ENCODE data around the gene ZNF646. TPM values are rescaled to one million over a fixed set of nuclear protein-coding genes. Genes with fewer than 3 reads are reported as not detected.

The ZNF646 gene
- total RNA-seq, 3 donors from 2014 or later, result 22.3 to 26.1 (median 22.7) TPM

DNA sequence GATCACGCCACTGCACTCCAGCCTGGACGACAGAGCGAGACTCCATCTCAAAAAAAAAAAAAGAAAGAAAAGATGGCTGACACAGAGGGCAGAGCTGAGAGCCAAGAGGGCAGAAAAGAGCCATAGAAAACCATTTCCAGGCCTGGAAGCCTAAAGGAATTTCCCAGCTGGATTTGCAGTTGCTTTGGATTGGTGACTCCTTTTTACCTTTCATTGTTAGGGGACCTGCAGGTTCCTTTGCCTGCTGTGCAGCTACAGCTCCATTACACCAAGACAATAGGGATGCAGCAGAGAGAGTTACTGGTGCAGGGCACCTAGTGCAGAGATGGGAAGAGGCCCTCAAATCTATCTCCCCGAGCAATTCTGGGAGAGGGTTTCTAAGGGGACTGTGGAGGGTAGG, 18.6 kb upstream of the ZNF646 start:
- no peak overlapping the region for H3K4me3 Mint-ChIP-seq
- H3K9me3 Mint-ChIP-seq, result no peaks in the 10 kb centered on the region
- H3K36me3 Mint-ChIP-seq (ENCODE audit: insufficient read depth), result peaks cover 9% of the 10 kb centered on the region
- H3K4me1 Mint-ChIP-seq (ENCODE audit: low read depth), result no peaks in the 10 kb centered on the region
- ATAC-seq (no peak), DNase-seq (no peak)
- no peaks in the 10 kb centered on the region for H3K27me3 Mint-ChIP-seq (ENCODE audit: low read depth)

DNA sequence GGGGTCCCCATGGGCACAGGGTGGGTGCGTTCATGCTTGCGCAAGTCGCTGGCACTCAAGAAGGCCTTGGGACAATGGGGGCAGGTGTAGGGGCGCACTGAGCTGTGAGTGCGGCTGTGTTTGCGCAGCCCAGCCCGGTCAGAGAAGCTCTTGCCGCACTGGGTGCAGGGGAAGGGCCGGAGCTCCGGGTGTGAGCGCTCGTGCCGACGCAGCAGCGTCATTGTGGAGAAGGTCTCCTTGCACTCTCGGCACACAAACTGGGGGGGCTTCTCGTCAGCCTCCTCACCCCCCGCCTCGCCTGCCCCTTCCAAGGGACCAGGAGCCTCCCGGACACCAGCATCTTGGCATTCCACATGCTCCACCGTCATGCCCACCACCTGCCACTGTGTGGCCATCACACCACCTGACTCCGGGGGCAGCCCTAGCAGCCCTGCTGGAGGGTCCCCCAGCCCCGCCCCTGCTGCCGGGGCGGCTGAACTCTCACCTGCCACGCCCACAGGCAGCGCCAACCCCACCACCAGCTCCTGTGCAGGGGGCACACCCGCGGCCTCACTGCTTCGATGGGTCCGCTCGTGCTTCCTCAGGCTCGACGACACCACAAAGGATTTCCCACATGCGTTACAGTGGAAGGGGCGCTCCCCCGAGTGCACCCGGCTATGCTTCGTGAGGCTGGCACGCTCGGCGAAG, 13.0 kb upstream of the ZNF646 start:
- Mint-ChIP-seq H3K9me3 (no peaks in the 10 kb centered on the region), H3K4me1 (ENCODE audit: low read depth) (peaks cover 31% of the 10 kb centered on the region), H3K4me3 (no peak overlapping the region), H3K27me3 (ENCODE audit: low read depth) (no peaks in the 10 kb centered on the region), H3K36me3 (ENCODE audit: insufficient read depth) (peaks cover 16% of the 10 kb centered on the region)
- no peak for ATAC-seq
- DNase-seq, result no peak

DNA sequence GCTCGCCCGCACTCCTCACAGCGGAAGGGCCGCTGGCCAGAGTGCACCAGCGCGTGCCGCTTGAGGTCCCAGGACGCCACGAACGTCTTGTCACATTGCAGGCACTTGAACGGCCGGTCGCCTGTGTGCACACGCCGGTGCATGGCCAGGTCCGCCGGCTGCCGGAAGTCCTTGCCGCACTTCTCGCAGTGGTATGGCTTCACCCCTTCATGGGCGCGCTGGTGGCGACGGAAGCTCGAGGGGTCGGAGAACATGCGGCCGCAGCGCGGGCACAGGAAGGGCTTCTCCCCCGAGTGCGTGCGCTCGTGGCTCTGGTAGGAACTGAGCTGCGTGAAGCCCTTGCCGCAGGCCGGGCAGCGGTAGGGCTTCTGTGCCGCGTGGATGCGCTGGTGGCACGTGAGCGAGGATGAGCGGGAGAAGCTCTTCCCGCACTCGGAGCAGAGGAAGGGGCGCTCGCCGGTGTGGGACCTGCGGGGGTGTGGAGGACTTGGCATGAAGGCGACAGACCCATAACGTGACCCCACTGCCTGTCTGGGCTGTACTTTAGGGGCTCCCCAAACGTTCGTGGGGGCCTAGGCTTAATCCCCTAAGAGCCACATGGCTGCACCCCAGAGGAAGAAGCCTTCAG, 12.3 kb upstream of the ZNF646 start:
- peaks cover 16% of the 10 kb centered on the region for H3K36me3 Mint-ChIP-seq (ENCODE audit: insufficient read depth)
- ATAC-seq, result no peak
- H3K9me3 Mint-ChIP-seq, result no peaks in the 10 kb centered on the region
- no peak overlapping the region for H3K4me3 Mint-ChIP-seq
- H3K27me3 Mint-ChIP-seq (ENCODE audit: low read depth), result no peaks in the 10 kb centered on the region
- no peak for DNase-seq
- peaks cover 35% of the 10 kb centered on the region for H3K4me1 Mint-ChIP-seq (ENCODE audit: low read depth)

DNA sequence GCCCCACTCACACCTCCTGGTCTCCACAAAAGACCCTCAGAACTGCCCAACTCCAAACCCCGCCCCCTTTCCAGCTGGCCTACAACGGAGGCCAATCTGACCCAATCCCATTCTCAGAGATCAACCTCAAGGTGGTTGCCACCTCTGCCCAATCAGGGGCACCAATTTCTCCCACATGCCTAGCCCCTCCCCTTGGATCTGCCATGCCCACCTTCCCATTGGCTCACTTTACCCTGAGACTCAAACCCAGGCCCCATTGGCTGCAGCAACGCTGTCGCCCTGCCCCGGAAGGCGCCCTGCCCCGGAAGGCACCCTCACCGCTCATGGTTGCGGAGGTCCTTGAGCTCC, 10.8 kb upstream of the ZNF646 start:
- Mint-ChIP-seq H3K9me3 (no peaks in the 10 kb centered on the region), H3K4me3 (no peak overlapping the region), H3K4me1 (ENCODE audit: low read depth) (peaks cover 35% of the 10 kb centered on the region), H3K27me3 (ENCODE audit: low read depth) (no peaks in the 10 kb centered on the region), H3K36me3 (ENCODE audit: insufficient read depth) (peaks cover 16% of the 10 kb centered on the region)
- ATAC-seq (peak in 1 of 2 donors; percentile 10), DNase-seq (no peak)

DNA sequence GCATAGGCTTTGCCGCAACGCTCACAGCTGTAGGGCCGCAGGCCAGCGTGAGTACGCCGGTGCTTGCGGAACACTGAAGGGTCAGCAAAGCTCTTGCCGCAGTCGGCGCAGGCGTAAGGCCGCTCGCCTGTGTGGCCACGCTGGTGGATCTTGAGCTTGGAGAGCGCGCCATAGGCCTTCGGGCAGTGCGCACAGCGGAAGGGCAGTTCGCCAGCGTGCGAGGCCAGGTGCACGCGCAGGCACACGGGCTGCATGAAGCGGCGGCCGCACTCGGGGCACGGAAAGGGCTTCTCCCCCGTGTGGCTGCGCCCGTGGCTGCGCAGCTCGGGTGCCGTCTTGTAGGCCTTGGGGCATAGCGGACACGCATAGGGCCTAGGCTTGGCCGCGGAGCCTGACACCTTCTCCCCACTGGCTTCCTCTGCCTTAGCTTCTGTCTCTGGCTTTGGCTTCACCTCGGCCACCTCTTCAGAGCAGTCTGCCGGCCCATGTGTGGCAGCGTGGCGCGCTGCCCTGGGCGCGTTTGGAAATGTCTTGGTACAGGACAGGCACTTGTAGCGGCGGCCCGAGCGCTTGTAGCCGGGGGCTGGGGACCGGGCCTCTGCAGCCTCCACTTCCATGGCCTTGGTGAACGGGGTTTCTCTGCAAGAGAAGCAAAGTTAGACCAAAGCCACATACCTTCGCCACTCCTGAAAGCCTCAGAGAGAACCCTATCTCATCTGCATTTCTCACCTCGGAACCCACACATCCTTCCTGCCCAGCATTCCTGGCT, 10.2 kb upstream of the ZNF646 start:
- no peaks in the 10 kb centered on the region for H3K9me3 Mint-ChIP-seq
- no peaks in the 10 kb centered on the region for H3K27me3 Mint-ChIP-seq (ENCODE audit: low read depth)
- peak; percentile 40 to 44 for ATAC-seq
- peak overlapping the region; percentile 59 for H3K4me3 Mint-ChIP-seq
- H3K4me1 Mint-ChIP-seq (ENCODE audit: low read depth), result peaks cover 36% of the 10 kb centered on the region
- H3K36me3 Mint-ChIP-seq (ENCODE audit: insufficient read depth), result peaks cover 16% of the 10 kb centered on the region
- DNase-seq, result no peak

DNA sequence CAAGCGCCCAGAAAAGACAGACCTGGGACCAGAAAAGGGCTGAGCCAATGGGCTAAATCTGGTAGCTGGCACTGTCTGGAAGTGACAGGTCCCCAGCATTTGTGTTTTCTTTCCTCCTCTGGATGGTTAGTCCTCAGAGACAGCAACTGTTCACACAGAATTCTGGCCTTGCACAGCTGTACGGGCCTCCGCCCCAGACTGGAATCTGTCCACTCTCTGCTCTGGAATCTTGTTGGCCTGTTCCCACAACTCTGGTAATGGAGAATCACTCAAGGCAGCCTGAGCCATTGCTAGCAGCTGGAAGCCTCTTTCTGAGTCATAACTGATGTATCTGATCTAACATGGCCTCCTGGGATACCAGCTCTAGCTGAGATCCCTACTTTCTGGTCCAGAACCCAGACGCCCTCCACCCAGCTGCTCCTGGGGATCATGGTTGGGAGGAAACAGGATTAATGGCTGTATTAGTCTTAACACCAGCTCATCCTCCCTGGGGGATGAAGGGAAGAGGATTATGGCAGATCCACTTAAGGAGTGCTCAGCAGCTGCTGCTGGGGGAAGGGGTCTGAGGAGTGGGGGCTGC, 9.2 kb upstream of the ZNF646 start:
- Mint-ChIP-seq H3K36me3 (ENCODE audit: insufficient read depth) (peaks cover 12% of the 10 kb centered on the region), H3K4me1 (ENCODE audit: low read depth) (peaks cover 40% of the 10 kb centered on the region), H3K4me3 (peak overlapping the region; percentile 59), H3K9me3 (no peaks in the 10 kb centered on the region), H3K27me3 (ENCODE audit: low read depth) (no peaks in the 10 kb centered on the region)
- ATAC-seq (no peak), DNase-seq (no peak)

DNA sequence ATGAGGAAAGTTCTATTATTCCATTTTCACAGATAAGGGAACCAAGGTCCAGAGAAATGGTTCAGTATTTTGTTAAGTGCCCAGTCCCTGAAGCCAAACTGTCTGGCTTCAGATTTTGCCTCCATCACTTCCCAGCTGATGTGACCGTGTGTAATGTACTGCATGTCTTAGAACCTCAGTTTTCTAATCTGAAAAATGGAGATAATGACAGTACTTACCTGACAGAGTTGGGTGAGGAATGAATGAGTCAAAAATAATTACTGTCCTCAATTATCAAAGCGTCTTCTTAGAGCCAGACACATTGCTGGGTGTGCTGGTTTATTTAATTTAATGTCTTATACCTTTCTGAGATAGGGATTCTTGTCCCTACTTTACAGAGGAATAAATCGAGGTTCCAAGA, 6.9 kb upstream of the ZNF646 start:
- no peaks in the 10 kb centered on the region for H3K27me3 Mint-ChIP-seq (ENCODE audit: low read depth)
- H3K4me1 Mint-ChIP-seq (ENCODE audit: low read depth), result peaks cover 49% of the 10 kb centered on the region

DNA sequence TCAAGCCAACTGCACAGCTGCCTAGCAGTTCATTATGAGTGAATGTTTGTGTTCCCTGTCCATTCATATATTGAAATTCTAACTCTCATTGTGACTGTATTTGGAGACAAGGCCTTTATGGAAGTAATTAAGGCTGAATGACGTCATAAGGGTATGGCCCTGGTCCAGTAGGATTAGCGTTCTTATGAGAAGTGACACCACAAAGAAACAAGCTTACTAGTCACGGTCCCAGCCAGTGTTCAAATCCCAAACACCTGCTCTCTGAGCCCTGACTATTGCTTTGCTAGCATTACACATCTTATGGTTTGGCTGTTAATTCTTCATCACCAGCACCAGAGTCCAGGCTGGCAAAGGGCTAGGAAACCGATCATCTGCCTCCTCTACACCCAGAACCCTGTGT, 2.4 kb upstream of the ZNF646 start:
- peak overlapping the region; percentile 98 for H3K4me3 Mint-ChIP-seq
- H3K4me1 Mint-ChIP-seq (ENCODE audit: low read depth), result peaks cover 35% of the 10 kb centered on the region
- no peaks in the 10 kb centered on the region for H3K27me3 Mint-ChIP-seq (ENCODE audit: low read depth)
- DNase-seq (no peak), ATAC-seq (no peak)
- peaks cover 2% of the 10 kb centered on the region for H3K36me3 Mint-ChIP-seq (ENCODE audit: insufficient read depth)
- H3K9me3 Mint-ChIP-seq, result no peaks in the 10 kb centered on the region

More for the DNA sequence above, 6.9 kb upstream of the ZNF646 start:
- Mint-ChIP-seq H3K9me3 (no peaks in the 10 kb centered on the region), H3K36me3 (ENCODE audit: insufficient read depth) (peaks cover 5% of the 10 kb centered on the region), H3K4me3 (no peak overlapping the region)
- ATAC-seq (no peak), DNase-seq (no peak)

DNA sequence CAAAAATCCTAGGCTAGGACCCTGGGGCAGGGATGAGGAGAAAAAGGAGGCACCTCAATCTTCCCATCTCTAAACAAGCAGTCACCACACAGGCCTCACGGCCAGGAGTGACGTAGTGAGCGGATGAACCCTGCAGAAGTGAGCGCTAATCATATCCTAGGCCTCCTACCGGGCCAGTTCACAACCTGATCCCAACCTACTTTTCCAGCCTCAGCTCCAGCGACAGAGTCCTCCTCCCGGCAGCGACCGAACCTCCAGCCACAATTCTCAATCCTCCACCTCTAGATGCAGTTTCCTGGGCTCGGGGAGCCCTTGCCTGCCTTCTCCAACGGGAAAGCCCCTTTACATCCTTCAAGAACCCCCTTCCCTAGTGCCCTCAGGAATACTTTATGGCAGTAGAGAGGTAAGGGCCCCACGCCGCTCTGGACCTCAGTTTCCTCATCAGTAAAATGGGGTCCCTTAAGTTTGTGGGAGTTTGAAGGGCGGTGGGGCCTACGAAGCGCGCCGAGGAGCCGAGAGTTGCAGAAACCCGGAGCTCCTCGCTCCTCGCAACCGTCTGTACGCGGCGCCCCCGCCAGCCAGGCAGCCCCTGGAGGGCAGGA, 1.6 kb upstream of the ZNF646 start:
- peak in 1 of 2 donors; percentile 1 for ATAC-seq
- peaks cover 35% of the 10 kb centered on the region for H3K4me1 Mint-ChIP-seq (ENCODE audit: low read depth)
- no peaks in the 10 kb centered on the region for H3K27me3 Mint-ChIP-seq (ENCODE audit: low read depth)
- H3K9me3 Mint-ChIP-seq, result no peaks in the 10 kb centered on the region
- peak overlapping the region; percentile 98 for H3K4me3 Mint-ChIP-seq
- peaks cover 6% of the 10 kb centered on the region for H3K36me3 Mint-ChIP-seq (ENCODE audit: insufficient read depth)
- DNase-seq, result no peak

DNA sequence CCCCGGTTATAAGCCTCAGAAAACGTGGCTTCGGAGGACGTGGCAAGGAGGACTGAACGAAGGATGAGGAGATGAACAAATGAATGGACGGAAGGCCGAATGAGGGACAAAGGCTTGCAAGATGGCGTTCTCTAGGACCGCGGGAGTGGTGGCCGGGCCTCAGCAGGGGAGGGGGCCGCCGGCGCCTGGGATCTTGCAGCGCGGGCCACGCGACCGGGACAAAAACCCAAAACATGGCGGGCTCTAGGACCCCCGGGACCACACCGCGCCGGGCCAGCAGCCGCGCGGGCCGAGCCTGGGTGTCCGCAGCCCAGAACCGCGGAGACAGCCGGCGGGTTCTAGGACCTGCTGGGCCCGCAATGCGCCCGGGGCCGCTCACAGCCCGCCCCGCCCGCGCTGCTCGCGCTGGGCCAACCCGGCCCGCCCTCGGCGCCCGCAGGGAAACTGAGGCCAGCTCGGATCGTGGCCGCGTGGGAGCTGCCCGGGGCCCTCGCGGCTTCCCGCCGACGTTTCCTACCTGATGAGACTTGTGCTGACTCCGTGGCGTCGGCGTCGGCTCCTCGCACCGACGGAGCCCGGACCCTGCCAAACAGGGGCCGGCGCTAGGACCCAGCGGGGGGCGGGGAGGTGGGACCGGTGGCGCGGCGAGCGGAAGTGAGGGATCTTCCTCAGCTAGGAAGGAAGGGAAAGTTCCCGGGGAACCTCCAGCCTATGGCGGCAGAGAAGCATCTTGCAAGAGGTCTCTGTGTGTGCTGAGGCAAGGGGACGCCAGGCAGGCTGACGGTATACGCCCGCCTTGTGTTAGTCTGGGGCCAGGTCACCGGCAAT, 866 bp upstream of the ZNF646 start:
- peak; percentile 78 for DNase-seq
- H3K4me3 Mint-ChIP-seq, result peak overlapping the region; percentile 98
- H3K27me3 Mint-ChIP-seq (ENCODE audit: low read depth), result no peaks in the 10 kb centered on the region
- ATAC-seq, result peak; percentile 66 to 71
- peaks cover 39% of the 10 kb centered on the region for H3K4me1 Mint-ChIP-seq (ENCODE audit: low read depth)
- peaks cover 13% of the 10 kb centered on the region for H3K36me3 Mint-ChIP-seq (ENCODE audit: insufficient read depth)
- no peaks in the 10 kb centered on the region for H3K9me3 Mint-ChIP-seq

DNA sequence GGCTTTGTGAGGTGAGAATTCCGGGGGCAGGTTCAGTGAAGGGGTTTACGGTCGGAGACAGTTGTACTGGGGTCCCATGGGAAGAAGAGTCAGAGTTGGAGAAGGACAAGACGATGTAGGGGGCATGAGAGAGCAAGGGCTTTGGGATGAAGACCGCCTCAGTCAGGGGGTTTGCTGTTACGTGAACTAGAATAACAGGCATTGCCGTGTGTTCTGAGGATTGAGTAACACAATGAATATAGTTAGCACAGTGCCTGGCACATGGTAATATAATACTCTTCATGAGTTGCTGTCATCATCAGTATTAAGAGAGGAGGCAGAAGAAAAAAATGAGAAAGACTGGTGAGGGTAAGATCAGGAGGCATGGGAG, 577 bp downstream of the ZNF646 start:
- peaks cover 38% of the 10 kb centered on the region for H3K4me1 Mint-ChIP-seq (ENCODE audit: low read depth)
- no peak for ATAC-seq
- H3K4me3 Mint-ChIP-seq, result peak overlapping the region; percentile 95
- no peak for DNase-seq
- H3K27me3 Mint-ChIP-seq (ENCODE audit: low read depth), result no peaks in the 10 kb centered on the region
- H3K36me3 Mint-ChIP-seq (ENCODE audit: insufficient read depth), result peaks cover 21% of the 10 kb centered on the region
- no peaks in the 10 kb centered on the region for H3K9me3 Mint-ChIP-seq

DNA sequence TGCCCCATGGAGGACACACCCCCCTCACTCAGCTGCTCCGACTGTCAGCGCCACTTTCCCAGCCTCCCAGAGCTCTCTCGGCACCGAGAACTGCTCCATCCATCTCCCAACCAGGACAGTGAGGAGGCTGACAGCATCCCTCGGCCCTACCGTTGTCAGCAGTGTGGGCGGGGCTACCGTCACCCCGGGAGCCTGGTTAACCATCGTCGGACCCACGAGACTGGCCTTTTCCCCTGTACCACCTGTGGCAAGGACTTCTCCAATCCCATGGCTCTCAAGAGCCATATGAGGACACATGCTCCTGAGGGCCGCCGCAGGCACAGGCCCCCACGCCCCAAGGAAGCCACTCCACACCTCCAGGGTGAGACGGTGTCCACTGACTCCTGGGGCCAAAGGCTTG, 2.1 kb downstream of the ZNF646 start:
- ATAC-seq, result no peak
- H3K36me3 Mint-ChIP-seq (ENCODE audit: insufficient read depth), result peaks cover 24% of the 10 kb centered on the region
- no peak for DNase-seq
- no peaks in the 10 kb centered on the region for H3K9me3 Mint-ChIP-seq
- H3K27me3 Mint-ChIP-seq (ENCODE audit: low read depth), result no peaks in the 10 kb centered on the region
- H3K4me1 Mint-ChIP-seq (ENCODE audit: low read depth), result peaks cover 41% of the 10 kb centered on the region
- H3K4me3 Mint-ChIP-seq, result peak overlapping the region; percentile 95

DNA sequence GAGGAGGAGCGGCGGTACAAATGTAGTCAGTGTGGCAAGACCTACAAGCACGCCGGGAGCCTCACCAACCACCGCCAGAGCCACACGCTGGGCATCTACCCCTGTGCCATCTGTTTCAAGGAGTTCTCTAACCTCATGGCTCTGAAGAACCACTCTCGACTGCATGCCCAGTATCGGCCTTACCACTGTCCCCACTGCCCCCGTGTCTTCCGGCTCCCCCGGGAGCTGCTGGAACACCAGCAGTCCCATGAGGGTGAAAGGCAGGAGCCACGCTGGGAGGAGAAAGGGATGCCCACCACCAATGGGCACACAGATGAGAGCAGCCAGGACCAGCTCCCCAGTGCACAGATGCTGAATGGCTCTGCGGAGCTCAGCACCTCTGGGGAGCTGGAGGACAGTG, 2.8 kb downstream of the ZNF646 start:
- no peak for ATAC-seq
- no peaks in the 10 kb centered on the region for H3K9me3 Mint-ChIP-seq
- no peak overlapping the region for H3K4me3 Mint-ChIP-seq
- no peaks in the 10 kb centered on the region for H3K27me3 Mint-ChIP-seq (ENCODE audit: low read depth)
- H3K4me1 Mint-ChIP-seq (ENCODE audit: low read depth), result peaks cover 38% of the 10 kb centered on the region
- H3K36me3 Mint-ChIP-seq (ENCODE audit: insufficient read depth), result peaks cover 24% of the 10 kb centered on the region
- no peak for DNase-seq

All from activated T-cell treated with anti-CD3 and anti-CD28 coated beads, Interleukin-2, amount 50 U/mL, for 4 hours (primary cell).